RWPE2 (cell line): ENCODE results near the gene KCNMA1.

Experiments used
- ATAC-seq: fragments of 200-7000 bp; cut with Tn5 transposase; 3 replicates; pipeline ENCODE4 v1.9.1; 2021; ENCODE audit warnings: low read depth
- DNase-seq: peaks from one replicate; pipeline ENCODE4 v3.0.0-alpha.2; 2020; ENCODE audit warnings: low spot score
- H3K27ac ChIP-seq: fragments of 450-650 bp; 2 replicates; pipeline ENCODE4 v1.5.1; 2017; ENCODE audit warnings: mild to moderate bottlenecking; ENCODE audit not compliant: poor library complexity, severe bottlenecking
- H3K27me3 ChIP-seq: fragments of 250-450 bp; sonication (Bioruptor Pico); 2 replicates; pipeline ENCODE4 v1.5.1; 2021; ENCODE audit warnings: mild to moderate bottlenecking, moderate library complexity; ENCODE audit not compliant: insufficient read depth, poor library complexity, severe bottlenecking
- H3K36me3 ChIP-seq: fragments of 250-450 bp; sonication (Bioruptor Pico); 2 replicates; pipeline ENCODE4 v1.5.1; 2020; ENCODE audit warnings: low read depth, mild to moderate bottlenecking, moderate library complexity
- H3K4me1 ChIP-seq: fragments of 250-450 bp; sonication (Bioruptor Pico); 2 replicates; pipeline ENCODE4 v1.5.1; 2021; ENCODE audit warnings: mild to moderate bottlenecking, moderate library complexity; ENCODE audit not compliant: insufficient read depth, poor library complexity, severe bottlenecking
- H3K4me3 ChIP-seq: fragments of 250-450 bp; sonication (Bioruptor Pico); 2 replicates; pipeline ENCODE4 v1.5.1; 2021; ENCODE audit warnings: mild to moderate bottlenecking, moderate library complexity; ENCODE audit not compliant: severe bottlenecking
- H3K9me3 ChIP-seq: fragments of 250-450 bp; sonication (Bioruptor Pico); 2 replicates; pipeline ENCODE4 v1.5.1; 2021; ENCODE audit warnings: mild to moderate bottlenecking, moderate library complexity; ENCODE audit not compliant: severe bottlenecking
- CTCF ChIP-seq: fragments of 450-650 bp; IDR thresholded peaks from one replicate; pipeline ENCODE4 v1.5.1; 2017; ENCODE audit warnings: mild to moderate bottlenecking, moderate library complexity; ENCODE audit not compliant: poor library complexity, severe bottlenecking

Gene KCNMA1

GRCh38 chr10:77296534-77297392 lies 340.8 kb downstream of the KCNMA1 start:
- no peak for TF ChIP-seq CTCF
- Histone ChIP-seq H3K4me3 (no peak overlapping the region), H3K36me3 (no peaks in the 10 kb centered on the region), H3K27me3 (no peaks in the 10 kb centered on the region), H3K27ac (no peak overlapping the region), H3K4me1 (peaks cover 26% of the 10 kb centered on the region), H3K9me3 (no peaks in the 10 kb centered on the region)
- no peak for ATAC-seq
- no peak for DNase-seq

- DNase-seq, result no peak
- no peaks in the 10 kb centered on the region for H3K36me3 ChIP-seq
- no peak for TF ChIP-seq CTCF
- H3K27me3 ChIP-seq, result no peaks in the 10 kb centered on the region
- no peak for ATAC-seq
- H3K4me1 ChIP-seq, result peaks cover 34% of the 10 kb centered on the region
- peak overlapping the region; percentile 99 for H3K27ac ChIP-seq
- H3K9me3 ChIP-seq, result no peaks in the 10 kb centered on the region
- no peak overlapping the region for H3K4me3 ChIP-seq
Measured at GRCh38 chr10:77293773-77294172, 343.8 kb downstream of the KCNMA1 start.

GRCh38 chr10:77293347-77293746 lies 344.3 kb downstream of the KCNMA1 start:
- Histone ChIP-seq H3K27me3 (no peaks in the 10 kb centered on the region), H3K9me3 (no peaks in the 10 kb centered on the region), H3K4me1 (peaks cover 34% of the 10 kb centered on the region), H3K27ac (peak overlapping the region; percentile 99), H3K36me3 (no peaks in the 10 kb centered on the region), H3K4me3 (no peak overlapping the region)
- ATAC-seq, result no peak
- TF ChIP-seq CTCF, result no peak
- no peak for DNase-seq

GRCh38 chr10:77291596-77292505 lies 345.8 kb downstream of the KCNMA1 start:
- Histone ChIP-seq H3K36me3 (no peaks in the 10 kb centered on the region), H3K27ac (peak overlapping the region; percentile 99), H3K4me3 (no peak overlapping the region), H3K9me3 (no peaks in the 10 kb centered on the region), H3K27me3 (no peaks in the 10 kb centered on the region), H3K4me1 (peaks cover 31% of the 10 kb centered on the region)
- no peak for TF ChIP-seq CTCF
- DNase-seq (no peak), ATAC-seq (no peak)
